ENCODE data around the gene SEMA3B. TPM values are rescaled to one million over a fixed set of nuclear protein-coding genes. Genes with fewer than 3 reads are reported as not detected.
"Not testable (repeated sequence)": the region's sequence is repeated elsewhere in the genome, so short reads cannot be mapped to it uniquely, and the experiment has no call there.

Gene SEMA3B
- total RNA-seq, 2 donors from 2014 or later, result 1.2 to 2.3 TPM

- peaks cover 23% of the 10 kb centered on the region for H3K27me3 Mint-ChIP-seq
- no peak overlapping the region for H3K27ac Mint-ChIP-seq
- peaks cover 5% of the 10 kb centered on the region for H3K4me1 Mint-ChIP-seq
- peak; percentile 22 for ATAC-seq (replicated peaks)
- no peaks in the 10 kb centered on the region for H3K9me3 Mint-ChIP-seq
- no peak overlapping the region for H3K4me3 Mint-ChIP-seq
- H3K36me3 Mint-ChIP-seq (ENCODE audit: low read depth), result no peaks in the 10 kb centered on the region
These were observed 9.4 kb downstream of the SEMA3B start for GRCh38 chr3:50278123-50278879.

DNA sequence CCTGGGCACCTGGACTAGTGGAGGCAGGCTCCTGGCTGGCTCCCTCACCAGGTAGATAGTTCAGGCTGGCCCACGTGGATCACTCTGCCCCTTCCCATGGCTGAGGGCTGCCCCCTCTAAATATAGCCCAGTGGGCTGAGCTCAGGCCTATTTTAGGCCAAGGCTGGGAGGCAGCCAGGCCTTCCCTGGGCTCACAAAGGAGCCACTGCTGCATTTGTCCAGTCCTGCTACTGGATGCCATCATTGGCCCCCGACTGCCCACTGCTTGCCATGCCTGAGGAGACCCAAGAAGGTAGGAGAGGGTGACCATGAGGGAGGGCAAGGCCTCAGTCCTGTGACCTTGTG lies 9.9 kb downstream of the SEMA3B start, which contains the start of gene LSMEM2:
Gene LSMEM2 (plus strand): TSS at position 208 of the 345 bp plus-strand sequence. CDS start 27 bp downstream, at position 235.
- Mint-ChIP-seq H3K4me3 (no peak within 1 kb of the TSS), H3K27ac (no peak within 1 kb of the TSS), H3K36me3 (ENCODE audit: low read depth) (no peaks in the 10 kb centered on the region), H3K9me3 (no peaks in the 10 kb centered on the region), H3K27me3 (peaks cover 23% of the 10 kb centered on the region), H3K4me1 (peaks cover 5% of the 10 kb centered on the region)
- ATAC-seq (replicated peaks), result no peak

GRCh38 chr3:50279255-50280016 lies 10.5 kb downstream of the SEMA3B start:
- H3K4me3 Mint-ChIP-seq, result no peak overlapping the region
- H3K4me1 Mint-ChIP-seq, result peaks cover under 1% of the 10 kb centered on the region
- peaks cover 18% of the 10 kb centered on the region for H3K27me3 Mint-ChIP-seq
- H3K27ac Mint-ChIP-seq, result no peak overlapping the region
- no peaks in the 10 kb centered on the region for H3K9me3 Mint-ChIP-seq
- no peak for ATAC-seq (replicated peaks)
- no peaks in the 10 kb centered on the region for H3K36me3 Mint-ChIP-seq (ENCODE audit: low read depth)

DNA sequence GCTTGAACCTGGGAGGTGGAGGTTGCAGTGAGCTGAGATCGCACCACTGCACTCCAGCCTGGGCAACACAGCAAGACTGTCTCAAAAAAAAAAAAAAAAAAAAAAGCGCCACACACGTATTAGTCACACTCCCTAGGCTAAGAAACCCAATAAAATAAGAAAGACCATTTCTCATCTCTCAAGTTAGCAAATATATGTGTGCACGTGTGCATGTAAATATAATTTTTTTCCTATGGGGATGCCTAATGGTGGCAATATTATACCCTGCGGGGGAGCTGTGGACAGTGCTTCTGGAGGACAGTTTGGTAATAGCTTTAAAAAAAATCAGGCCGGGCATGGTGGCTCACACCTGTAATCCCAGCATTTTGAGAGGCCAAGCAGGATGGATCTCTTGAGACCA lies 15.2 kb downstream of the SEMA3B start:
- H3K4me1 Mint-ChIP-seq; H3K27me3 Mint-ChIP-seq; H3K4me3 Mint-ChIP-seq; H3K9me3 Mint-ChIP-seq; ATAC-seq (replicated peaks); H3K27ac Mint-ChIP-seq: not testable (repeated sequence)
- peaks cover 23% of the 10 kb centered on the region for H3K36me3 Mint-ChIP-seq (ENCODE audit: low read depth)

GRCh38 chr3:50286322-50287227 lies 17.6 kb downstream of the SEMA3B start:
- Mint-ChIP-seq H3K27ac (no peak overlapping the region), H3K9me3 (no peaks in the 10 kb centered on the region), H3K36me3 (ENCODE audit: low read depth) (peaks cover 45% of the 10 kb centered on the region), H3K4me1 (peaks cover 6% of the 10 kb centered on the region), H3K4me3 (no peak overlapping the region), H3K27me3 (no peaks in the 10 kb centered on the region)
- ATAC-seq (replicated peaks), result no peak

DNA sequence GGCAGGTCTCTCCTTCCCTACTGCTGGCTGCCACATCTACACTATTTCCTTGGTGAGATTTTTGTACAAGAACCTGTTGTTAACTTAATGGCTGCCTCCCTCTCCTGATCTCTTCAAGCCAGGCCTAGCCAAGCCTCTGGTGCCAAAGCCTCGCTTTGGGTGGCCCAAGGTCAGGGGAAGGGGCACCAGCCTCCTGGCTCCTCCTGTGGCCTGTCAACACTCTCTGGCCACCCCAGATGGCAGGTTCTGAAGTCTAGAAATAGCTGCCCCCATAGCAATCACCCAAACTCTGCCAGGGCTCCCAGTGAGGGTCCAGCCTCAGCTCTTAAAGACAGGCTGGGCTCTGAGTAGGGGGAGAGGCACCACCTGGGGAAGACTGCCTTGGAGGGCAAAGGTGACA lies 18.3 kb downstream of the SEMA3B start:
- ATAC-seq (replicated peaks), result no peak
- Mint-ChIP-seq H3K36me3 (ENCODE audit: low read depth) (peaks cover 47% of the 10 kb centered on the region), H3K9me3 (no peaks in the 10 kb centered on the region), H3K4me3 (no peak overlapping the region), H3K4me1 (peaks cover 6% of the 10 kb centered on the region), H3K27ac (no peak overlapping the region), H3K27me3 (no peaks in the 10 kb centered on the region)

- Mint-ChIP-seq H3K27ac (no peak overlapping the region), H3K9me3 (no peaks in the 10 kb centered on the region)
- no peak for ATAC-seq (replicated peaks)
These were observed 19.6 kb downstream of the SEMA3B start for GRCh38 chr3:50288387-50289007.

DNA sequence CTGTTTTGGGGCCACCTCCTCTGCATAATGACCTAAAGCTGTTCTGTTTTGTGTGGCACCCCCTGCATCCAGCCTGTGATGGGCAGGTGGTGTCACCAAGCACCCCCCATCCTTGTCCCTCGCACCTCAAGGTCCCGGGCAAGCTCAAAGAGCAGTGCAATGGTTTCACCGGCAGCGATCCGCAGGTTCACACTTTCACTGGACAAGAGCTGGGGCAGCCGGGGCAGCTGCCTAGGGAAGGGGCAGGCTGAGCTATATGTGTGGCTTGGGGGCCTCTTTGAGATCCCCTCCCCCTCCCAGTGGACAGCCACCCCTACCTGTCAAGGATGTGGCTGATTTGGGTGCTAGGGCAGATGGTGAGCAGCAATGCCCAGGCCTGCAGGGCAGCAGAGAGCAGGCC lies 20.2 kb downstream of the SEMA3B start:
- peaks cover 14% of the 10 kb centered on the region for H3K4me1 Mint-ChIP-seq
- no peak for ATAC-seq (replicated peaks)
- peaks cover 47% of the 10 kb centered on the region for H3K36me3 Mint-ChIP-seq (ENCODE audit: low read depth)
- no peaks in the 10 kb centered on the region for H3K9me3 Mint-ChIP-seq
- H3K27ac Mint-ChIP-seq, result no peak overlapping the region
- H3K4me3 Mint-ChIP-seq, result peak overlapping the region; percentile 89
- no peaks in the 10 kb centered on the region for H3K27me3 Mint-ChIP-seq

More at GRCh38 chr3:50288387-50289007, 19.6 kb downstream of the SEMA3B start:
- peaks cover 14% of the 10 kb centered on the region for H3K4me1 Mint-ChIP-seq
- no peak overlapping the region for H3K4me3 Mint-ChIP-seq
- H3K36me3 Mint-ChIP-seq (ENCODE audit: low read depth), result peaks cover 47% of the 10 kb centered on the region
- no peaks in the 10 kb centered on the region for H3K27me3 Mint-ChIP-seq

DNA sequence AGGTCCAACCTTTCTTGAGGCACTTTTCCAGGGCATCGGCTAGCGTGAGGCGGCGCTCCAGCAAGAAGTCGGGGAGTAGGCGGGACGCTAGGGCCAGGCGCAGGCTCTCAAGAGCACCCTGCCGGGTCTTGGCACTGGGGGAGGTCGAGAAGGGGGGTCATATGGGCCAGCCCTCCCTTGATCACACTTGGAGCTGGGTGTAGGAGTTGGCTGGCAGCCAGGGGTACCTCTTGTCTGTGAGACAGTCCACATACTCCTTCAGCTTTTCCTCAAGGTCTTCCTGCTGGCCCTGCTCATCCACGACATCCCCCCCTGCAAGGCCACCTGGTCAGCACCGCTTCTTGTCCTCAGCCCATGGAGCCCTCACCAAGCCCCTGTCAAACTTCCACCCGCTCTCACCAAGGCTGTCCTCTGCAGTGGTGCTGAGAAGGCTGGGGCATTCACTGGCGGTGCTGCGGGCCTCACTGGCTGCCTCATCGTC lies 21.3 kb downstream of the SEMA3B start:
- ATAC-seq (replicated peaks), result no peak
- no peaks in the 10 kb centered on the region for H3K9me3 Mint-ChIP-seq
- H3K27ac Mint-ChIP-seq, result no peak overlapping the region
- H3K36me3 Mint-ChIP-seq (ENCODE audit: low read depth), result peaks cover 47% of the 10 kb centered on the region
- peak overlapping the region; percentile 89 for H3K4me3 Mint-ChIP-seq
- peaks cover 14% of the 10 kb centered on the region for H3K4me1 Mint-ChIP-seq
- no peaks in the 10 kb centered on the region for H3K27me3 Mint-ChIP-seq

- Mint-ChIP-seq H3K9me3 (no peaks in the 10 kb centered on the region), H3K4me1 (peaks cover 14% of the 10 kb centered on the region), H3K27ac (peak within 1 kb of the TSS; percentile 96), H3K27me3 (no peaks in the 10 kb centered on the region), H3K4me3 (peak within 1 kb of the TSS; percentile 89), H3K36me3 (ENCODE audit: low read depth) (peaks cover 42% of the 10 kb centered on the region)
- ATAC-seq (replicated peaks), result peak; percentile 99
These were observed 23.5 kb downstream of the SEMA3B start, which contains the start of gene IFRD2 for GRCh38 chr3:50292159-50293078. Gene IFRD2, minus strand, starts transcription at chr3:50292429. Its CDS starts 155 bp downstream, at chr3:50292274.

DNA sequence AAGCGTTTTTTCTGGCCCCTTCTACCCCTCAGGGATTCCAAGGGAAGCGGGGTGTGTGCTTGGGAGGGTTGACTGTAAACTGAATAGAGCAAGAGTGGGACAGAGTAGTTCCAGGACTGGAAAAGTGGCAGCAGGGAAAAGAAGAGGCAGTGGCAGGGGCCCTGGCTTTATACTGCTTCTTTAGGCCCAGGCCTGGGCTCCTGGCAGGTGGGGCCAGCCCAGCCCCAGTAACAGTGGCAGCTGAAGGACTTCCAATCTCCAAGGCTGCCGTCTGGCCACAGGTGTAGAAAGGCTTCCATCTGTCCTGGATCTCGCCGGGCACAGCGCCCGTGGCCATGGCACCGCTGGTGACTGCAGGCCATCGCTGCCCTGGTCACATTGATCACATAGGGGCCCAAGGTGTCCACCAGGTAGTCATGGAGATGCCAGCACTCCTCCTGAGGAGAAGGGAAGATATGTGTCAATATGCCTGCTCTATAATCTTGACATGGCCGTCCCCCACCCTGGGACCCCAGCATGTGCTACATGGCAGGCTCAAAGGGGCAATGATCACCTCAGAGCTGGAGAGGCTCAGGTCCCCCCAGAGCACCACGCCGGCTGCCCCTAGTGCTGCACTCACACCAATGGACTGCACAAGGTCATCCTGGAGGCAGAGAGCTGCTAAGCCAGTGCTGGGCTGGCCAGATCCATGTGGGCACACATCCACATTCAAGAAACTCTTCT lies 24.3 kb downstream of the SEMA3B start:
- ATAC-seq (replicated peaks), result no peak
- Mint-ChIP-seq H3K36me3 (ENCODE audit: low read depth) (peaks cover 33% of the 10 kb centered on the region), H3K4me1 (peaks cover 14% of the 10 kb centered on the region), H3K27ac (peak overlapping the region; percentile 90), H3K27me3 (no peaks in the 10 kb centered on the region), H3K9me3 (no peaks in the 10 kb centered on the region), H3K4me3 (peak overlapping the region; percentile 89)

DNA sequence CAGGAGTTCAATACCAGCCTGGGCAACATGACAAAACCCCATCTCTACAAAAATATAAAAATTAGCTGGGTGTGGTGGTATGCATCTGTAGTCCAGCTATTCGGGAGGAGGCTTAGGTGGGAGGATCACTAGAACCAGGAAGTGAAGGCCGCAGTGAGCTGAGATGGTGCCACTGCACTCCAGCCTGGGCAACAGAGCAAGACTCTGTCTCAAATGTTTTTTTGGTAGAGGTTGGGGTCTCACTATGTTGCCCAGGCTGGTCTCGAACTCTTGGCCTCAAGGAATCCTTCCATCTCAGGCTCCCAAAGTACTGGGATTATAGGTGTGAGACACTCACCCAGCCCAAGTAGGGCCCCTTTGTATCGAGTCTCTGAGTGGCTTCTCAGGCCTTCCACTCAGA lies 25.1 kb downstream of the SEMA3B start:
- peak overlapping the region; percentile 89 for H3K4me3 Mint-ChIP-seq
- no peak overlapping the region for H3K27ac Mint-ChIP-seq
- H3K4me1 Mint-ChIP-seq, result peaks cover 14% of the 10 kb centered on the region
- no peak for ATAC-seq (replicated peaks)
- H3K9me3 Mint-ChIP-seq, result no peaks in the 10 kb centered on the region
- H3K36me3 Mint-ChIP-seq (ENCODE audit: low read depth), result peaks cover 25% of the 10 kb centered on the region
- H3K27me3 Mint-ChIP-seq, result no peaks in the 10 kb centered on the region
